KG1 (cell line): ENCODE measurements around the gene PPP1R12B.
"Not testable (repeated sequence)": the region's sequence is repeated elsewhere in the genome, so short reads cannot be mapped to it uniquely, and the experiment has no call there.

Experiments
- DNase-seq: peaks from one replicate; lab custom pipeline; 2025; lab: John Stamatoyannopoulos, UW

Gene PPP1R12B

GRCh38 chr1:202398439-202398838 is 49.9 kb downstream of the PPP1R12B start:
- DNase-seq: not testable (repeated sequence)

GRCh38 chr1:202401771-202402170 is 53.3 kb downstream of the PPP1R12B start:
- not testable (repeated sequence) for DNase-seq

DNA sequence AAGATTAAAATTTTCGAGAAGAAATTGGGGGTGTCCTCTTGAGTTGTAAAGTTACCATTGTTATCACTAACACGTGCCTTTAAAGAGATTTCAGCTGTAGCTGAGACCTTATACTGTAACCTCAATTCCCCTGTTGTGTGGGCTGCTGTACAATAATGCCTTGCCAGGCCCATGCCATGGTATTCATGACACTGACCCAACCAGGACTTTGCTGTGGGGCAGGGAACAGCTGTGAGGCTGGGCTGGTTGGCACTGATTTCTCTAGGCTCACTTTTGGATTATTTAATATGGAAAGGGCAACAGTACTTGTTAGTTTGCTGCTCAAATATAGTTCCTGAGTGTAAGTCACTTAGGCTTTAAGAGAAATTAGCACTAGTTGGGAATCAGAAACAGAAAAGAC is 54.9 kb downstream of the PPP1R12B start:
- not testable (repeated sequence) for DNase-seq

- DNase-seq: no peak
These were observed 57.4 kb downstream of the PPP1R12B start for GRCh38 chr1:202405928-202406327.

GRCh38 chr1:202406896-202407295 is 58.4 kb downstream of the PPP1R12B start:
- not testable (repeated sequence) for DNase-seq

DNA sequence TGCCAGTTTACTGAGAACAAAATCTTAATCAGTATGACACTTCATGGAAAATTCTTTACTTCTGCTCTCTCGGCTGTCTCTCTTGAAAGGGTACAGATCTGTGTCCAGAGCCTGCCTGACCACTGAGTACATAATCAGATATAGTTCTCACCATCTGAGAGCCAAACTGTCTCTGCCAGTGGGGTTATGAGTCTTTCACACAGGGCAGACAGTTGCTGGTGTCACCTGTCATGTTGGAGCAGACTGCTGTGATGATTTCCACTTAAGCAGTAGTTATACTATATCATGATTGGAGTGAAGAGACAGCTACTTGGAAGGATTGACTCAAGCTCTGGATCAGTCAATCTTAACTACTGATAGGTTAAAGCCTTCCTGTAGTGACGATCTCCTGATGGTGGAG is 58.9 kb downstream of the PPP1R12B start:
- not testable (repeated sequence) for DNase-seq

DNA sequence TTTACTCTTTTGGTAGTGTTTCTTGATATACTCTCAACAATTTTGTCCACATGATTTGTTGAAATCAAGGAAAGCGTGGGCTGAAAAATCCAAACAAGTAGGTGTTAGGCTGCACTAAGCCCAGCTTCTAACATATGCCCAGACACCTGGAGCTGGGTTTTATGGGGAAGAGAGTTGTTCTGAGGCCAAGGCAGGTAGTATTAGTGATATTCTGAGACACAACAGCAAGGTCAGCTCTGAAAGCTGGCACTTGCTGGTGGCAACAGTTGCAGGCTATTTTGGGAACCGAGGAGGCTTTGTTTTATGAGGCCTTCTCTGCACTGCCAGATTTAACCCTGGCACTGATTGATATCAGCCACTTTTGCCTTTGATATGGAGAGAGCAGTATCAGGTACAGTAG is 61.8 kb downstream of the PPP1R12B start:
- DNase-seq: not testable (repeated sequence)

- DNase-seq: not testable (repeated sequence)
These were observed 62.4 kb downstream of the PPP1R12B start for GRCh38 chr1:202410854-202411357.

DNA sequence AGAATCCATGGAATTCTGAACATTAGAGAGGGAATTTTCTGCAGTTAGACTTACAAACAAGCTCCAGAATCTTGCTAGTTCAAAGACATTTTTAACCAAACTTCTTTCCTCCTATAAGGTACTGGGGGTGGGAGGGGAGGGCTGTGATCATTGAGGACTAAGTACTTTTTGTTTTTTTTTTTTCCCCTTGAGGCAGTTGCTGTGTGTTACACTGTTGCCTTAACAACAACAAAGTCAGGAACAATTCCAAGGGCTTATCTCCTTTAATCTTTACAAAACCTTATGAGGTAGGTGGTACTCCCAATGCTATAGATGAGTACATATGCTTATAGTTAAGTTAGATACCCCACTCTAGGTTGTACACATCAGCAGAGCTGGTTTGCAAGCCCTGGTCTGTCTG is 62.9 kb downstream of the PPP1R12B start:
- DNase-seq: no peak

DNA sequence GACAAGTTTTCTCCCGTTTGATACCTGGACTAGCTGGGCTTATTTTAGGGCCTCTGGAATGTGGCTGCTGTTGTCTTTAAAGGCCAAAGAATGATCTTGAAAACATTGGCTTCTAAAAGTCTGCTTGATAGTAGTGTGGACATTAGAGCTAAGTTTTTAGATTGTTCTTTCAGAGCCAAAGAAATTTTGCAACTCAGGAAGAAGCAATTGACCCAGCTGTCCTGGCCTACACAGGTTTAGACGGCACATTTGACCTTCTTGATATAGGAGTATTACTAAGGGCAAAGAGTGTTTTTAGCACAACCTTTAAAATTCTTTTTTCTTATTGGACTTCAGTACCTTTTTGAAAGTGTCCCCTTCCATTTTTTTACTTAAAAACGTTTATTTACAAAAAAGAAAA is 63.9 kb downstream of the PPP1R12B start:
- not testable (repeated sequence) for DNase-seq

GRCh38 chr1:202416641-202417040 is 68.1 kb downstream of the PPP1R12B start:
- DNase-seq: no peak

GRCh38 chr1:202417141-202417540 is 68.6 kb downstream of the PPP1R12B start:
- not testable (repeated sequence) for DNase-seq

DNA sequence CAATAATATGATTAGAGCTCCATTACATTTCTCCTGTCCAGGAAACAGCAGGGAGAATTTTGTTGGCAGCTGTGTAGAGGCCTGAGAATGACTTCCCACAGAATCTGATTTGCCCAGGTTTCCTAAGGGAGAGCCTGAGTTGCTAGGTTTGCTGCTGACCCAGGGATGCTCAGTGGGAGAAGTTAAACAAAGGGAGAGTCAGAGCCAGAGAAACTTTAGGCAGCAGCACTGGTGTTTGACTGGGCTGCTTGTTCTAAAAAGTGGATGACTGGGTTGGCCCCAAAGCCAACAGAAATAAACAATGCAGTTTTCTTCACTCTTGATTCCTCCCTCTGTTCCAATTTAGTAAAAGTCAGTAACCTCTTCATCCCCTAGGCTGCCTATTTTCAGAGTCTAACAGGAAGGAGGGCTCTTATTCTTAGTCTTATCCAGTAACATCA is 69.3 kb downstream of the PPP1R12B start:
- DNase-seq: not testable (repeated sequence)

DNA sequence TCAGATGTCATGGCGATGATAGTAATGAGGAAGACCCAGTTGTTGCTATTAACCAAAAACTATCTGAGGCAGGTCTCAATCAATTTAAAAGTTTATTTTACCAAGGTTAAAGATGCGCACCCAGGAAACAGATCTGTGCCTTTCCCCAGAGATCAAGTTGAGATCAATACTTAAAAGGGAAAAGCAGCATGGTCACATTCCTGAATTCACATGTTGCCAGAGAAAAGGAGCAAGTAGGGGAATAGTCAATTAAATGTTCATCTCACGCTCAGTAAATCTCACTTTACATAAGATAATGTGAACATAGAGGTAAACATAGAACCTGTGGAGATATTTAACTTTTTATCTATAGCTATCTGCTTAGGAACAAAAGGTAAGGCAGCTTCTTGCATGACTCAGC is 71.2 kb downstream of the PPP1R12B start:
- DNase-seq: not testable (repeated sequence)

GRCh38 chr1:202420422-202421094 is 72.1 kb downstream of the PPP1R12B start:
- DNase-seq: not testable (repeated sequence)

- DNase-seq: not testable (repeated sequence)
These were observed 74.2 kb downstream of the PPP1R12B start for GRCh38 chr1:202422709-202423108.

GRCh38 chr1:202424260-202424659 is 75.8 kb downstream of the PPP1R12B start:
- DNase-seq: not testable (repeated sequence)

DNA sequence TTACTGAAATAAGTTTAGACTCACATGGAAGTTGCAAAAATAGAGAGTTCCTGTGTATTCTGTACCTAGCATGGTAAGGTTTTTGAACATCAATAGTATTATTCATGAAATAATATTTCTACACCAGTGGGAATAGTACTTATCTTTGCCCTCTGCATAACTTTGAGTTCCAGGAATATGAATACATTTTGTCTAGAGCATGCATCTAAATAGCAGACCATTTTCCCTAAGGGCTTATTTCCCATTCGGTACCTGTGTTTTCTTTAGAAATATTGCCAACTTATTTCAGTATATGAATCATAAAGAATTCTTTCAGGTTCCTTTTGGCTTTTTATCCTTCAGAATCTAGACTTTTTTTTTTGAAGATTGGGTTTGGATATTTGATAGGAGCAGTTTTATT is 81.6 kb downstream of the PPP1R12B start:
- DNase-seq: not testable (repeated sequence)

- DNase-seq: not testable (repeated sequence)
These were observed 83.8 kb downstream of the PPP1R12B start for GRCh38 chr1:202432338-202432737.

DNA sequence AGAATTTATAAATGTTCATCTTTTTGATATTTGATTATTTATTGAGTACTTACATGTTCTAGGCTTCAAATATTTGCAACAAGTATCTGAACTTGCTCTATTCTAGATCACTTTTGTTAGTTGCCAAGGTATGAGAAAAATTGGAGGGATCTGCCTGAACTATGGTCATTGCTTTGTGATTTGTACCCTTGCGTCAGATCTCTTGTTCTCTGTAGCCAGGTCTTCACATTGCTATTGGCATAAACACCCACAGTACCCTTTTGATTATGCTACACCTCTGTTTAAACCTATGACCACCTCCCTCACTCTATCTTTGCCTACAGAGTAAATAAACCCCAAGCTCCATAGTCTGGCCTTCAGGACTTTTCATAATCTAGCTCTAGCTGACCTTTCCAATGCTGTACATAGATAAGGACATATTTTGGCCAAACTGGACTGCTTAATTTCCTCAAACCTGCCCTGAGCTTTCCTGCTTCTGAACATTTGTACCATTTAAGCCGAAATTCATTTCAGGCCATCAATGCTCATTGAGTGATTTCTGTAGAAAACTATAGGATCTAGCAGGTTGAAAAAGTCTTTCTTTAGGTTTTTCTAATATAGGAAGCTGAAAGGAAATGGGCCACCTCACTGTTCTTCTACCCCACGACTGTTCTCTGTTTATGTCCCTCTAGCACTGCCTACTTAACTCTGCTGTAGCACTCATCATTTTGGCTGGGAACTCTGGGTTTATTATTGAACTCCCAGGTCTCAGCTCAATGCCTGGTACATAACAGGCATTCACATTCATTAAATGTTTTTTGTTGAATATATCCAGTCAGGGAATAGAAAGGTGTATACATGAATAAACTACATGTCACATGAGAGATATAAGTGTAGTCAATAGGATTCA is 84.9 kb downstream of the PPP1R12B start:
- no peak for DNase-seq

- DNase-seq: no peak
These were observed 85.6 kb downstream of the PPP1R12B start for GRCh38 chr1:202434059-202434458.

- no peak for DNase-seq
These were observed 90.1 kb downstream of the PPP1R12B start for GRCh38 chr1:202438393-202439174.
